Neural progenitor cell (in vitro differentiated cells): ENCODE results near the gene IHH.

Source experiments
- EZH2phosphoT487 ChIP-seq: fragments of 200-600 bp; sonication (generic); IDR thresholded peaks from 2 replicates; pipeline ENCODE4 v1.6.1; 2017; ENCODE audit warnings: antibody characterized with exemption
- TF ChIP-seq, protein P1 (sequence below): fragments of 200-600 bp; sonication (generic); IDR thresholded peaks from 2 replicates; pipeline ENCODE4 v1.5.1; 2017; ENCODE audit warnings: antibody characterized with exemption, mild to moderate bottlenecking

DNA sequence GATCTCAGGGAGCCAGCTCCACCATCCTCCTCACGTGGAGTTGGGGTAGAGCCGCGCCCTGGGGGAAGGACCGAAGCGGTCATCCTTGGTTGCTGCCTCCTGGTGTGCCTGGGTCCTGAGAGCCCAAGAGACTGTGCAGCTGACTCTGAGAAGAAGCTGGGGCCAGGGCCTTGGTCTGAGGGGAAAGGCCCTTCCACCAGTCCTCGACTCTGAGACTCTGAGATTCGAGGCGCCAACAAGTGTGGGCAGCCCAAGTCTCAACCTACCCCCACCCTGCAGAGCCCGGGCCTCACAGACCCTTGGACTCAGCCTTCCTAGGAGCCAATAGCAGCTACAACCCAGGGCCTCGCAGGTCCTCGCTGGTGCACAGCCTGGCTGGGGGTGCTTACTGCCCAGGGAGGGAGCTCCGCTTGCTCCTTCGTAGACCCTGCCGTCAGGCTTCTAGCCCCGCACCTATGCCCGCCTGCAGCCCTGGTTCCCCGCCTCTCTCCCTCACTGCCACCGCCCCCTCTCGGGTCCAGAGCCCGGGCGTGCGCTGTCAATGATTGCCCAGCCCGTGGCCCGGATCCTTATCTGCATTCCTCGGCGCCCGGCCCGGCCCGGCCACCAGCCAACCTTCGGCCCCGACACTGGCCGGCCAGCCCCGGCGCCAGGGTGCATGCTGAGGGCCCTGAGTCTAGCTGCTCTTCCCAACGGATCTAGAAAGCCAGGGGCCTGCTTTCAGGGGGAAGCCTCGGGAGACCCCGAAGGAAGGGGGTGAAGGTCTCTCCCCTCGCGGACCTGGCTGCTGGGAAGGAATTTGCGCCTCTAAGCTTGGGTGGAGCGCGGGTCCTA is 2.0 kb downstream of the IHH start:
- TF ChIP-seq, protein P1, sequence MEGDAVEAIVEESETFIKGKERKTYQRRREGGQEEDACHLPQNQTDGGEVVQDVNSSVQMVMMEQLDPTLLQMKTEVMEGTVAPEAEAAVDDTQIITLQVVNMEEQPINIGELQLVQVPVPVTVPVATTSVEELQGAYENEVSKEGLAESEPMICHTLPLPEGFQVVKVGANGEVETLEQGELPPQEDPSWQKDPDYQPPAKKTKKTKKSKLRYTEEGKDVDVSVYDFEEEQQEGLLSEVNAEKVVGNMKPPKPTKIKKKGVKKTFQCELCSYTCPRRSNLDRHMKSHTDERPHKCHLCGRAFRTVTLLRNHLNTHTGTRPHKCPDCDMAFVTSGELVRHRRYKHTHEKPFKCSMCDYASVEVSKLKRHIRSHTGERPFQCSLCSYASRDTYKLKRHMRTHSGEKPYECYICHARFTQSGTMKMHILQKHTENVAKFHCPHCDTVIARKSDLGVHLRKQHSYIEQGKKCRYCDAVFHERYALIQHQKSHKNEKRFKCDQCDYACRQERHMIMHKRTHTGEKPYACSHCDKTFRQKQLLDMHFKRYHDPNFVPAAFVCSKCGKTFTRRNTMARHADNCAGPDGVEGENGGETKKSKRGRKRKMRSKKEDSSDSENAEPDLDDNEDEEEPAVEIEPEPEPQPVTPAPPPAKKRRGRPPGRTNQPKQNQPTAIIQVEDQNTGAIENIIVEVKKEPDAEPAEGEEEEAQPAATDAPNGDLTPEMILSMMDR, result no peak
- peak; percentile 29 for TF ChIP-seq EZH2phosphoT487
